Activated naive CD4-positive, alpha-beta T cell treated with anti-CD3 and anti-CD28 coated beads for 36 hours (primary cell): Measurements from ENCODE around the gene OR13C8. TPM values are rescaled to one million over a fixed set of nuclear protein-coding genes. Genes with fewer than 3 reads are reported as not detected.

Experiments
- total RNA-seq, 2 experiments: library from RNA; stranded (reverse); gene quantifications; one replicate each; pipeline ENCODE4 v1.2.3, GENCODE V29; 2021

Gene OR13C8
- total RNA-seq, 2 experiments from 2014 or later = not detected

Other genes with a start within 250 kb of the OR13C8 start
- not detected for gene OR13F1, start 64.9 kb upstream of the OR13C8 start, total RNA-seq
- not detected for gene OR13C4, start 42.0 kb upstream of the OR13C8 start, total RNA-seq
- not detected for gene OR13C3, start 32.3 kb upstream of the OR13C8 start, total RNA-seq
- gene OR13C5, start 30.2 kb downstream of the OR13C8 start, total RNA-seq = not detected
- not detected for gene OR13C2, start 36.5 kb downstream of the OR13C8 start, total RNA-seq
- not detected for gene OR13C9, start 49.0 kb downstream of the OR13C8 start, total RNA-seq
- not detected for gene OR13D1, start 125.3 kb downstream of the OR13C8 start, total RNA-seq
- 10 to 100 TPM; 17.8 TPM for gene NIPSNAP3A, start 178.5 kb downstream of the OR13C8 start, total RNA-seq
- gene NIPSNAP3B, start 195.0 kb downstream of the OR13C8 start, total RNA-seq = under 1 TPM; 0.38 to 0.49 TPM